Kidney glomerular epithelial cell (primary cell): Measurements from ENCODE around the gene OTOS.

ENCODE experiments used
- DNase-seq: peaks from one replicate; lab custom pipeline; 2025; lab: John Stamatoyannopoulos, UW

Gene OTOS

DNA sequence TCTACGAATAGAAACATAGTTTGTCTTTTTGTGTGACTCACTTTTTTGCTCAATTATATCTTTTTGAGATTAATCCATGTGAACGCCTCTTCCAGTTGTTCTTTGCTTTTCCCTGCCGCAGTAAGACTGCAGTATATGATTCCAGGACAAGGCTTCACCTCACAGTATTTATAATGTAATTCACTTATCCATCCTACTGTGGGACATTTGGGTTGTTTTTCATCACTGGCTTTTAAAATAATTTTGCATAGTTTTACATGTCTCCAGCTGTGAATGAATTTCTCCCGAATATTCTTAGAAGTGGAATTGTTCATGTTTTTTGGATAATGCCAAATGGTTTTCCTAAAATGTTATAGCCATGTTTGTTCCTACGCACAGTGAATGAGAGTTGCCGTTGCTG, 26.2 kb downstream of the OTOS start:
- DNase-seq, result no peak

- no peak for DNase-seq
Measured at GRCh38 chr2:240112914-240113690, 27.4 kb downstream of the OTOS start.

DNA sequence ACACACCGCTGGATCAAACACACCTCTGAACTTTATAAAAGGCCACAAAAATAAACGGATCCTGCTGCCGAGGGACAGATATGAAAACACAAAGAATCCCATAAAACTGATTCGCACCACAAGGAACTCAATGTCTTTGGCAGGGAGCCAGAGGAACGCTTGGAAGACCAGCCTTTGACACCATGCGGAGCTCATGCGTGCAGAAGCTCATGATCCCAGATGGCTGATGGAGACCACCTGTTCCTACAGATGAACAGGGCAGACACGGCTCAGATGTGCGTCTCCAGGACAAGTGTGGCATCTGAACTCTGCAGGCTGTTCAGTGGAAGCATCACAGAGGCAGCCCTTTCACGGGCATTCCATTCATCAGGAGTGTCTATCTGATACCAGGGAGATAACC, 29.2 kb downstream of the OTOS start:
- DNase-seq, result no peak

DNA sequence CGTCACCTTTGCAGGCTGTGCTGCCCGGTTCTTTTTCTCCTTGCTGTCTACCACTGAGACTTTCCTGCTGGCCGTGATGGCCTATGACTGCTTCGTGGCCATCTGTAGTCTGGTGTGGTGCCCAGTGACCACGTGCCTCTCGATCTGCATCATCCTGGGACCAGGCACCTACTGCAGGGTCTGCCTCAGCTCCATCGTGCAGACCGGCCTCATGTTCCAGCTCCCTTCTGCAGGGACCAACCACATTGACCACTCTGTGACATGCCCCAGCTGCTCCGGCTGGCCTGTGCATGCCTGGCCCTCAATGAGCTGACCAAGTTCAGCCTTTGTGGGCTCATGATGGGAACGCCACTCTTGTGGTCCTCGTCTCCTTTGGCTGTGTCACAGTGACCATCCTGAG, 31.1 kb downstream of the OTOS start:
- DNase-seq, result no peak

DNA sequence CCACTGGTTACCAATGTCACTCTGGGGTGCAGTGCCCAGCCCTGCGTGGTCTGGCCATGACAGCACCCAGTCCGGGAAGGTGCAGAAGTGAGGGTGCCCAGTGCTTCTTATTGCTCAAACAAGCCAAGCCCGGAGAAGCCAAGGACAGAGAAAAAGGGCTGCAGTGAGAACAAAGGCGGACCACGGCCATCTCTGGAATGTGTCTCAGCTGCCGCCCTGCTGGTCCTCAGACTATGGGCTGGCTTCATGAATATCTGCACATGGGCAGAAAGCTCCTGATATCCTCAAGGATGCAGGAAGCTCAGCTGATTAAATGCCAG, 33.0 kb downstream of the OTOS start:
- DNase-seq, result no peak

DNA sequence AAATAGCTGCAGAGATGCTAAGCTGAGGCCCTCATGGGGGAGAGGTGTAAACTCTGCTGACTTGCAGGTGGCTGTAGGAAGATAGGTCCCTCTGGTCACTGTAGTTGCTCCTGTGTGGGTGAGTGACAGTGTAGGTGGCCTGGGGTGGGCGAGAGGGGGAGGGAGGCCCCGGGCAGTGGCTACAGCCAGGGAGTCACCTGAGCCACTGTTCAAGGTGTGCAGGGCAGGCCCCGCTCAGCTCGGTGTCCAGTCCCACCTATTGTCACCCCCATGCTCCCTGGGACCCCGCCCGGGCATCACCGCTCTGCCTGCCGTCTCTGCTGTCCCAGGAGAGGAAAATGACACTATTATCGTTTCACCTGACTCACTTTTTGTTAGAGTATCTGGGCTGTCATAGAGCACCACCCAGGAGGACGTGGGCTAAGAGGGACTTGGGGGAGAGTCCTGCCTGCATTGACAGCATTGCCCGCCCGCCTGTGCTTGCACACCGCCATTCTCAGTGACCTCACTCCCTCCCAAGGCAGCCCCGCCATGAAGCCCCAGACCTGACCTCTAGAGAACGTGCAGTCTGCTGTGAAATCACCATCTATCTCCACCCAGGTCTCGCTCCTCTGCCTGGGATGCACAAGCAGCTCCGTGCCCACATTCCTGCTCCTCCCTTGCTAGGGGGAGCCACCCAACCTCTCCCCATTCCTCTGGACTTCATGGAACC, 33.5 kb downstream of the OTOS start:
- no peak for DNase-seq

DNA sequence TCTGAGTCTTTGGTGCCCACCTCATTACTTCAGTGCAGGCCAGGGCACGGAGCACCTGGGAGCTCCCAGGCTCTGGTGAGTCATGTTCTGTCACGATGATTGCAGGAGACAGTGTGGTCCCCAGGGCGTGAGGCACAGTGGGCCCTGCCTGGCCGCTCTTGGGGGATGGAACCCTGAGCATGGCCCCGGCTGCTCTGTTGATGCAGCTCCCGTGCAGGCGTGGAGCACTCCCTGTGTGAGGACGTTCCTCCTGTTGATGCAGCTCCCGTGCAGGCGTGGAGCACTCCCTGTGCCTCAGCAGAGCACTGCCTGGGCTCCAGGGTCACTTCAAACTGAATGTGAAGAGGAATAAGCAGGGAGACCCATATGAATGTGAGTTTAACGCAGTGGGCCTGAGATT, 34.5 kb downstream of the OTOS start:
- no peak for DNase-seq

- DNase-seq, result no peak
Measured at GRCh38 chr2:240103136-240103535, 37.3 kb downstream of the OTOS start.

- DNase-seq, result no peak
Measured at GRCh38 chr2:240098349-240098748, 42.1 kb downstream of the OTOS start.

- DNase-seq, result no peak
Measured at GRCh38 chr2:240095556-240096523, 44.6 kb downstream of the OTOS start.

DNA sequence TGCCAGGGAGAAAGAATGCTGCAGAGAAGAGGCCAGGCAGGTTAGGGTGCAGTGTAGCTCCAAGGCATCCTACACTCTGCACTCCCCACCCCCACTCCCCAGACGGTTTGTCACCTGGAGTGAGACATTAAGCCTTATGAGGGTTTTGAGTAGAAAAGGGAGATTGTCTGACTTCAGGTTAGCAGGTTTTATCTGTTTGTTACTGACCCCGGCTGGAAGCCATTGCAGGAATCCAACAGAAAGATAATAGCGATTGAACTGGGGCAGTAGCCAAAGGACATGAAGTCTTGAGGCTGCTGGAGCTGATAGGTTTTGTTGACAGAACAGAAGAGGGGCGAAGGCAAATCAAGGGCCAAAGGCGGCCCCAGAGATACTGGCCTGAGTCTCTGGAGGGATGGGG, 51.2 kb downstream of the OTOS start:
- DNase-seq, result no peak
